ENCODE results near the gene RTN4RL2. TPM values are rescaled to one million over a fixed set of nuclear protein-coding genes. Genes with fewer than 3 reads are reported as not detected.

RTN4RL2 gene
- total RNA-seq, 4 donors from 2014 or later = 0.20 to 1.5 (median 0.42) TPM; not detected in 1

- H3K36me3 ChIP-seq = peaks cover 0 to 23% (median 0%) of the 10 kb centered on the region in 3 donors
- TF ChIP-seq POLR2A (IDR thresholded peaks at IDR 0.05) = no peak
- TF ChIP-seq EP300 (IDR thresholded peaks at IDR 0.05) = no peak
- TF ChIP-seq CTCF (IDR thresholded peaks at IDR 0.05) = no peak
- no peaks in the 10 kb centered on the region for H3K27me3 ChIP-seq
- H3K27ac ChIP-seq = no peak overlapping the region
- H3K4me3 ChIP-seq = no peak overlapping the region
- peaks cover 0 to 22% (median 4%) of the 10 kb centered on the region in 4 donors for H3K4me1 ChIP-seq
- no peaks in the 10 kb centered on the region for H3K9me3 ChIP-seq
- 79 to 84% methylated on average over 4 of the region's 4 CpGs for WGBS, 2 donors
- DNase-seq (ENCODE audit: low spot score in 2 of 2) = no peak
Observed at GRCh38 chr11:57504511-57504910, 44.2 kb downstream of the RTN4RL2 start.

GRCh38 chr11:57506522-57506921, 46.2 kb downstream of the RTN4RL2 start:
- Histone ChIP-seq H3K9me3 (no peaks in the 10 kb centered on the region), H3K36me3 (peaks cover 0 to 14% (median 0%) of the 10 kb centered on the region in 3 donors), H3K27ac (no peak overlapping the region), H3K4me3 (no peak overlapping the region), H3K27me3 (no peaks in the 10 kb centered on the region), H3K4me1 (peaks cover 0 to 5% (median 0%) of the 10 kb centered on the region in 4 donors)
- WGBS, 2 donors = 87 to 92% methylated on average over 1 of the region's 1 CpG
- TF ChIP-seq CTCF (IDR thresholded peaks at IDR 0.05) (no peak), EP300 (IDR thresholded peaks at IDR 0.05) (no peak), POLR2A (IDR thresholded peaks at IDR 0.05) (no peak)
- no peak for DNase-seq (ENCODE audit: low spot score in 2 of 2)

- Histone ChIP-seq H3K9me3 (no peaks in the 10 kb centered on the region), H3K4me3 (no peak overlapping the region), H3K27ac (no peak overlapping the region), H3K36me3 (peaks cover 0 to 14% (median 0%) of the 10 kb centered on the region in 3 donors), H3K4me1 (peaks cover 0 to 6% (median 0%) of the 10 kb centered on the region in 4 donors), H3K27me3 (no peaks in the 10 kb centered on the region)
- no peak for DNase-seq (ENCODE audit: low spot score in 2 of 2)
- WGBS, 2 donors = 91 to 92% methylated on average over 7 of the region's 7 CpGs
- TF ChIP-seq POLR2A (IDR thresholded peaks at IDR 0.05) (no peak), CTCF (IDR thresholded peaks at IDR 0.05) (no peak)
Observed at GRCh38 chr11:57508341-57509170, 48.2 kb downstream of the RTN4RL2 start.

DNA sequence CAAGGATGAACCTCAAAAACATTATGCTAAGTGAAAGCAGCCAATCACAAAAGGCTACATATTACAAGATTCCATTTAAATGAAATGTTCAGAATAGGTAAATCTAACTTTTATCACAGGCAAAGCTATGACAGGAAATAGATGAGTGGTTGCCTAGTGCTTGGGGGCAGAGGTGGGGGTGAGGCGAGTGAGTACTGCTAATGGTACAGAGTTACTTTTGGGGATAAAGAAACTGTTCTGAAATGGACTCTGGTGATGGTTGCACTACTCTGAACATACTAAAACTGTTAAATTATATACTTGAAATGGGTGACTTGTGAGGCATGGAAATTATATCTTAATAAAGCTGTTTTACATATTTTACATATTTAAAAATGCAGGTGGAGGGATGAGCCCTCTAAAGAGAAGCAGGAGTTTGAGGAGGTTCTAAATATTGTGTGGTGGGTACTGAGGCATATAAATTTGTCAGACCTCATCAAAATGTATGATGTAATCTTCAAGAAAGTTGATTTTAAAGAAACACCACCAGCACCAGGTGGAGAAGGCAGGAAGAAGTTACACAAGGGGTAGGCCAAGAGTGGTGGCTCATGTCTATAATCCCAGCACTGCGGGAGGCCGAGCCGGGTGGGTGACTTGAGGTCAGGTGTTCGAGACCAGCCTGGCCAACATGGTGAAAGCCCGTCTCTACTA, 51.6 kb downstream of the RTN4RL2 start:
- 89% methylated on average over 6 of the region's 6 CpGs for WGBS, 2 donors
- Histone ChIP-seq H3K4me3 (no peak overlapping the region), H3K9me3 (no peaks in the 10 kb centered on the region), H3K27me3 (no peaks in the 10 kb centered on the region), H3K27ac (no peak overlapping the region), H3K36me3 (no peaks in the 10 kb centered on the region), H3K4me1 (peaks cover 0 to 22% (median 6%) of the 10 kb centered on the region in 4 donors)
- DNase-seq (ENCODE audit: low spot score in 2 of 2) = no peak
- no peak for TF ChIP-seq EP300 (IDR thresholded peaks at IDR 0.05)
- TF ChIP-seq POLR2A (IDR thresholded peaks at IDR 0.05) = no peak
- TF ChIP-seq CTCF (IDR thresholded peaks at IDR 0.05) = no peak

Measured in tibial nerve (tissue), 4 donors.